Superior temporal gyrus (tissue), 1 donor: ENCODE measurements around the gene TAF10.
A peak's percentile ranks its signal among the peaks of the same experiment; 100 is the strongest.

Experiments
- DNase-seq: peaks from one replicate; pipeline ENCODE4 v3.0.0-alpha.2; 2016; ENCODE audit errors: extremely low spot score

The TAF10 gene

DNA sequence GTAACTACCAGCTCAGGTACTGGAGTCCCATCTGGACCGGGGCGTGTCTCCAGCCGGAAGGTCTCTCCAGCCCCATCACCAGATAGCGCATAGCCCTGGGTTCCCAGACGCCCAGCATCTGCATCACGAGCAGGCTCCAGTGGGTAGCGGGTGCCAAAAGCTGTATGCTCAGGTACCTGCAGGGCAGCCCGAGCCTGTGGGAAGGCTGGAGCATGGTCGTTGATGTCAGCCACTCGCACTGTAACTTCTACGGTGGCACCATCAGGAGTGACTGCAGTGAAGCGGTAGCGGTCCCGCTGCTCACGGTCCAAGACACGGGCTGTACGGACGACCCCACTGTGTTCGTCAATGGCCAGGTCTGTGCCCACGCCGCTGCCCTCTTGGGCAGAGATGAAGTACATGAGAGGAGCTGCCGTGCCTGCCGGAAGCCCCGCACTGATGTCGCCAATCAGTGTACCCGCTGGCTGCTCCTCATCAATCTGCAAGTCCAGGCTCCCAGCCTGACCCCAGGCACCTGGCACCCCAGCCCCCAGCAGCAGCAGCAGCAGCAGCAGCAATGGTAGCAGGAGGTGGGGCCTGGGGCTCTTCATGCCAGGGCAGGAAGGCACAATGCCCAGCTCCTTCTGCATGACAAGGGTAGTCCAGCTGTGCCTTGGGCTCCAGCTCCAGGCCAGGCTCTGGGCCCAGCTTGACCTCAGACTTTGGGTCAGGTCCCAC is 29.1 kb upstream of the TAF10 start:
- DNase-seq: peak; percentile 77

DNA sequence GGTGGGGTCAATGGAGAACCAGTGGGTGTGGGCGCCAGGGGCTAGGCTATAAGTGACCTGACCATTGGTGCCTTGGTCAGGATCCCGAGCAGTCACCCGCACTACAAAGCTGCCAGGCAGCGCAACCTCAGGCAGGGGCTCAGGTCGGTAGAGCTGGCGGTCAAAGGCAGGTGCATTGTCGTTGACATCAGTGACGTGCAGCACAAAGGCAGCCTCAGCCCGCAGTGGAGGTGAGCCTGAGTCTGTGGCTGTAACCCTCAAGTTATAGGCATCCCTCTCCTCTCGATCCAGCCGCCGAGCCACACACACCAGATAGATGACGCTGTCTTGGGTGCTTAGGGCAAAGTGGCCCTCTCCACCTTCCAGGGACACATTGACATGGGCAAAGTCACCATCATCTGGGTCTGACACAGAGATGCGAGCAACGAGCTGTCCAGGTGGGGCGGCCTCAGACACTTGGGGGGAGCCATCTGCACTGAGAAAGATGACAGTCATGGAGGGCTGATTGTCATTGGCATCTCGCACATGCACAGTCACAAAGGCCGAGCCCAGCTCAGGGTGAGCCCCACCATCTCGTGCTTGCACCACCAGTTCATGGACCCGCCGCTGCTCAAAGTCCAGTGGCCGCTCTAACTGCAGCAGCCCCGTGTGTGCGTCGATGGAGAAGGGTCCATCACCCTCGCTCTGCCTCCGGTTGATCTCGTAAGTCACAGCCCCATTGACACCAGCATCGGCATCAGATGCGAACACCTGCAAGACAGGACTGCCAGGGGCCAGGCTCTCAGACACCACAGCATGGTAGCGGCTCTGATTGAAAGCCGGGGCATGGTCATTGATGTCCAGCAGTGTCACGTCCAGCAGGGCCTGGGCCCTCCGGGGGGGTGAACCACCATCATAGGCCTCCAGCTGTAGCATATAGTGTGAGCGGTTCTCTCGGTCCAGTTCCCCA is 28.3 kb upstream of the TAF10 start:
- no peak for DNase-seq

DNA sequence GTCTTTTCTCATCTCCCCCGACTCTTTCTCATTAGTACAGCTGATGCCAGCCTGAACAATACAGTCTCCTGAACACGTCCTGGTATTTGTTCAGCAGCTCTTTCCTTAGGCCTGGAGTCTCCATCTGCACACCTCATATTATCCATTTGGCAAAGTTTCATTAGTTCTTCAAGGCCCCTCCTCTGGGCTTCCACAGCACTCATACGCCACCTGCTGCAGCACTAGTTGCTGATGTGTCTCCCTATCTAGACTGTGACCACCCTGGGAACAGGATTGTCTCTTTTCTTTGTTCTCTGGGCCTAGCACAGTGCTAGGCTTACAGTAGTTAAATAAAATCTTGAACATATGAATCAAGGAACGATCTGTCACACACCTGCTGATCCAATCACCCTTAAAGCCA is 26.4 kb upstream of the TAF10 start:
- DNase-seq: no peak

DNA sequence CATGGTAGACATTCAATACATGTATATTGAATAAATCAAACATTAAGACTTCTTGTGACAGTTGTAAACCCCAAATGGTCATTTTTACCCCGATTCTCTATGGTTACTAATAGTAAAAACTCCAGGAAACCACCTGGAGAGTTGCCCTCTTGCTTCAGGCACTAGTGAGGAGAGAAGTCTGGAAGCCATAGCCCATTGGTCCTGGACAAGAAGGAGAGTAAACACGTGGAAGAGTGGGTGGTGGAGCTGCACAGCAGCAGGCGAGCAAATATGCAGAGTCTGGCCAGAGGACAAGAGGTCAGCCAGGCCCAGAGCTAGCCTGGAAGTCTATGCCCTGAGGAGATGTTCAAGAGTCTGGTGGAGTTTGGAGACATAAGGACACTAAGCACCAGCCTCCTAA is 25.9 kb upstream of the TAF10 start:
- no peak for DNase-seq

DNA sequence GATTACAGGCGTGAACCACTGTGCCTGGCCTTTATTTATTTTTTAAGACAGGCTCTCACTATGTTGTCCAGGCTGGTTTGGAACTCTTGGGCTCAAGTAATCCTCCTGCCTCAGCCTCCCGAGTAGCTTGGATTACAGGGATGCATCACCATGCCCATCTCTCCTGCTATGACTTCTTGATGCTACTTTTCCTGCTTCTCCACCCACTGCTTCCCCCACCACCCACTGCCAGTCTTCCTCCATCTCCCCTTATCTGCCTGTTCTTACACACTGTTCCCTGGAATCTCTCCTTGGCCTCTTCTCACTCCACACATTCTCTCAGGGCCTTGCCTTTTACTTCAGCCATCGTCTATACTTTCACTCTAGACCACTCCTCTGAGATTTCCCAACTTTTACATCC is 24.5 kb upstream of the TAF10 start:
- no peak for DNase-seq

DNA sequence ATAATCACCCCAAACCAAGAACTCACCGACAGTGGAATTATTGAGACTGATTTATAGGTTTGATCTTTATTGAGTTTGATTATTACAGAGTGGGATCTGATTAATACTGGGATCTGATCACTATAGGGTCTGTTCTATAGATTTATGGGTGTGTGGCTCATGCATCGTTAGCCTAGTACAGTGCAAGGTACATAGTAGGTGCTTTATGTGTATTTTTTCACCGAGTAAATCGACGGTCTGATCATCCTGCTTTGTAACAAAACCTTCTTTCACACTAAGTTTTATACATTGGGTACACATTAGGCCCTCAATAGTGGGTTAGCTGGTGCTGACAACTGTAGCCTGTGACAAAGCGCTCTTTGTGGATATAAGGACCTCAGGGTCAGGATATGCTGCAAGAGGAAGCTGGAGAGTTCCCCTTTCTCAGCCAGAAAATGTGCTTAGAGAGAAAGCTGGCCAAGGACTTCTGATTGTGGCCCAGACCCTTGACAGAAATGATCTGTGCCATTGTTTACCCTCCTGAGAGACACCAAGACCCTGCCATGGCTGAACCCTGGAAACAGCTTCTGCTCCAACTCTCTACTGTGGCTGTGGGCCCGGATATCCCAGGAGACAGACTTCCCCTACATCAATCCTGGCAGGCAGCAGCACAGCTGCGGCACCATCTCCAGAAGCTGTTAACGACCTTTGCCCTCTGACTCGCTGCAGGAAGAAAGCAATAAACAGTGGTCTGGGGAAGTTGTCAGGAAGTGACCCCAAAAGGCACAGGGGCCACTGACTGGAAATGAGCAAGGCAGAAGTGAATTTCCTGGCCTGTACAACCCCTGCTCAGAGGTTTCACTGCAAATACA is 23.3 kb upstream of the TAF10 start:
- DNase-seq: peak; percentile 78

DNA sequence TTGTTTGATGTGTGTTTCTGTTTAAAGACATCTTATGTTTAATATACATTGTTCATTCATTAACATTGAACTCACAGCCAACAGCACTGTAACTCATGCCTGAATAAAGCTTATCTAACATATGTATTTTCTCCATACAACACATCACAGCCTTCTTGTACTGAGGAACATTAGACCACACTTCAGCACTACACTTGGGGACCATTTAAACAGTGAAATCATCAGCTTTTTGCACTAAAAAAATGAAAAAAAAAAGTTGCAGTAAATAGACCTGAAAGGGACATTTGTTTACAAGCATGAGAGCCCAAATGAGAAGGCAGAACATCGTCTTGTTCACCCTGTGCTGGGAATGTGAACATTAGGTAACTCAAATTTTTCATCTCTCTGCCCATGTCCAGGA is 22.5 kb upstream of the TAF10 start:
- DNase-seq: no peak

DNA sequence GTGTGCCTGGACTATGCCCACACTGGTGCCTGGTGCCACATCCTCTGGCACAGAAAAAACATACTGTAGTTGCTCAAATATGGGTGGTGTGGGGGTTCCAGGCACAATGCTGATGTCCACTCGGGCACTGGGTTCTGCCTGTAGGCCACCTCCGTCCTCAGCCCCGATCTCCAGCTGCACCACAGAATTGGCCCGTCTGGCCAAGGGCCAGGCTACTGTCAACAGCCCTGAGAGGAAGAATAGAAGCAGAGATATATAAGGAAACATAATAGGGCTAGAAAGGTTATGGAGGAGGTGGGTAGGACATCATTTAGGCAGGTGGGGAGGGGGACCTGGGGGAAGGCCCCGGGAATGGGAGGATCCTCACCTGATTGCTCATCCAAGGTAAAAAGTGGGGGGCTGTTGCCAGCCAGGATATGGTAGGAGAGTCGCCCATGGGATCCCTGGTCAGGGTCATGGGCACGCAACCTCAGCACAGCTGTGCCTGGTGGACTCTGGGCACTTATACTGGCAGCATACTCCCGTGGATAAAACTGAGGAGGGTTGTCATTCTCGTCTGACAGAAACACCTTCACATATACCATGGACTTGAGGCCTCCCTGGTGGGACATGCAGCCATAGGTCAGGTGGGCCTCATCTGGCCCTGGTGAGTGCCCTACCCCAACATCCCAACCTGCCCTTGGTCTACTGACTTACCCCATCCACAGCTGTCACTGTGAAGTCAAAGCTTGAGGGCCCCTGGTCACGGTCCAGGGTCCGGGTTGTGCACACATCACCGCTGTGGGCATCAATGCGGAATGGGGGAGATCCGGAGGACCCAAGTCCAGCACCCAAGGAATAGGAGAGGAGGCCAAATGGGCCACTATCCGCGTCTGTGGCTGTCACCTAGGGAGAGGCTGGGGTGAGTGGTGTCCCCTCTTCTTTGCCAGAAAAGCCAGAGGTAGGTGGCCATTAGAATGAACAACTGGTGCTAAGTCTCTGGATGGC is 21.7 kb upstream of the TAF10 start:
- DNase-seq: no peak

DNA sequence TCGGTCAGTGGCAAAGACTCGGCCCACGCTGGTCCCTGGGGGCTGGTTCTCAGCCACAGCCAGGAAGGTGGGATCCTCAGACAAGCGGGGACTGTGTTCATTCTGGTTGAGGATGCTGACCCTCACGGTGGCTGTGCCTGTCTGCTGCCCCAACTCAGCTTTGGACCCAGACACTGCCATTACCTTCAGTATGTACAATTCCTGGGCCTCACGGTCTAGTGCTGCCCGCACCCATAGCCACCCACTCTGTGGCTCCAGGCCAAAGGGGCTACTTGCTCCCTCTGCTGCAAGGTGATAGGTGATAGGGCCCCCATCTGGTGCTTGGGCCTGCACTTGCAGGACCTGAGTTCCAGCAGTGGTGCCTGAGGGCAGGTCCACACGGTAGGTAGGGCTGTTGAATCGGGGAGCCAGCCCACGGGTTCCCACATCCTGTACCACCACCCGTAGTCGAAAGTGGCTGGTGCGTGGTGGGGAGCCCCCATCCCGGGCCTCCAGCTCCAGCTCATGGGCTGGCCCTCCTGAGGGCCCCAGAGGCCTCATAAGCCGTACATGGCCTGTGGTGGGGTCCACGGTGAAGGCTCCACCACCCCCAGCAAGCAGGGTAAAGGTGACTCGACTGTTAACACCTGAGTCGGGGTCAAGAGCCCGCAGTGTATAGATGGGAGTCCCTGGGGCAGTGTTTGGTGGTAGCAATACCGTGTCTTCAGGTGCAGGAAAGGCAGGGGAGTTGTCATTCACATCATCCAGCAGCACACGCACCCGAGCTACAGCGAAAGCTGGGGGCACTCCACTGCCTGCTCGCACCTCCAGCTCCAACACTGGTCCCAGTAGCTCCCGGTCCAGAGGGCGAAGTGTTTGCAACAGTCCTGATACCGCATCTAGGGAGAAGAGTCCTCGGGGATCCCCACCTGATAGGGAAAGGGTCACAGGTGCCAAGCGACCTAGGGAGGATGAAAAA is 20.4 kb upstream of the TAF10 start:
- DNase-seq: no peak

DNA sequence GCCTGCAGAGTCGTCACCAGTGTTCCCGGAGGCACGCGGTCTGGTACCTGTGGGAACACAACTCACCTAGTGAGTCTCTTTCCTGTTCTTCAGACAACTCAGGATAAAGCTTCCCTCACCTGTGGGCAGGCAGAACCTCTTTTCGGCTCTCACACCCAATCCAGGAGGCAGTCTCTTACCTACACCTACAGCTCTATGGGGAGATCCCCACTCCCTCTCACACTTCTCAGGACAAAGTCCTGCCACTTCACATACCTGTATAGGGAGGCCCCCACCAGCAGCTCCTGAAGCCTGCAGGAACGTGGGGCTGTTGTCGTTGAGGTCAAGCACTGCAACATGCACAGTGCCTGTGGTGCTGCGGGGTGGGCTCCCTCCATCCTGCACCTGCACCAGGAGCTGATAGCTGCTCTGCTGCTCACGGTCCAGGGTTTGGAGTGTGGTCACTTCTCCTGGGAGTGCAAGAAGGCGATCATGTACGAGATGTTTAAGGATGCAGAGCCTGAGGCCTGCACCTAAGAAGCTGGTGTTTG is 19.4 kb upstream of the TAF10 start:
- no peak for DNase-seq

DNA sequence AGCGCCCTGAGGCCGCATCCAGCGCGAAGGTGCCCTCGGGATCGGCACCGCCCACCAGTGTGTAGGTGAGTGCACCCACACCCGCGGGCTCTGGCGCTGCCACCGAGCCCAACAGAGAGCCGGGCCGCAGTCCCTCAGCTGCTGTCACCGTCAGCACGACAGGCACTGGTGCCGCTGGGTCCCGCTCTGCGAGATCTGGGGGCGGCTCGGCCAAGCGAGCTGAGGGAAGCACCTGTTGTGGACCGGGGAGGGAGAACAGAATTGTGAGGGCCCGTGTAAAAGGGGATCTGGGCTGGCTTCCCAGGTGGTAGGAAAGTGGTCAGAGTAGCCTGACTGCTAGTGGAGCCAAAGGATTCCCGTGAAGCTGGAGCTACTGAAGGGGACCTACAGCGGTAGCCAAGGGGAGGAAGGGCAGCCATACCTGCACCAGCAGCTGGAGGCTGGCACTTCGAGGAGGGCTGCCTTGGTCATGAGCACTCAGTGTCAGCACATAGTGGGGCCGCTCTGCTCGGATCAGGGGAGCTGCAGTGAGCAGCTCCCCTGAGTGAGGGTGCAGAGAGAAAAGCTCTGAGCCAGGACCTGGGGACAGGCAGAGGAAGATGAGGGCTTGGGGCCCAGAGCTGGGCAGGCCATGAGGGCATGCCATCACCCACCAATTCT is 18.7 kb upstream of the TAF10 start:
- DNase-seq: no peak

DNA sequence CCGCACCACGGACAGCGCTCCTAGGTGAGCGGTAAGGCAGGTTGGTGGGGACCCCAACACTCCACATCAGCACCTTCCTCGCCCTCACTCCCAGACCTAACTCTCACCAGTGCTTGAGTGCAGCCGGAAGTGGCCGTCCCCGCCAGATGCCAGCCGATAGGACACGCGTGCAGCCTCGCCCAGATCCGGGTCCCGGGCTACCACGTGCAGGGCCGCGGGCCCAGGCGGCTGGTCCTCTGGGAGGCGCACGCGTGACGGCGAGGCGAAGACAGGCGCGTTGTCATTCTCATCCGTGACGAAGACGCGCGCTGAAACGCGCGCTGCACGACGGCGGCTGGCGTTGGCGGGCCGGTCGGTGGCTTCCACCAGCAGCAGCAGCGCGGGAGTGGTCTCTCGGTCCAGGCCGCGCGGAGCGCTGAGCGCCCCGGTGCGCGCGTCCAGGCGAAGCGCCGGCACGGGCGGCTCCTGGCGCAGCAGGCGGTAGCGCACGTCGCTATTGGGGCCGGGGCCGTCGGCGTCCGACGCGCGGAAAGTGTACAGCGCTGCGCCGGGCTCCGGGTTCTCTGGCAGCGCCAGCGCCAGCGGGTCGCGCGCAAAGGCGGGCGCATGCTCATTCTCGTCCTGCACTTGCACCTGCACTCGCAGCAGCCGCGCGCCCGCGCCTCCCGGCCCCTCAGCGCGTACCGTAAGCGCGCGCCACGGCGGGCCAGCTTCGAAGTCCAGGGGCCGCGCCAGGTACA is 18.0 kb upstream of the TAF10 start:
- no peak for DNase-seq

DNA sequence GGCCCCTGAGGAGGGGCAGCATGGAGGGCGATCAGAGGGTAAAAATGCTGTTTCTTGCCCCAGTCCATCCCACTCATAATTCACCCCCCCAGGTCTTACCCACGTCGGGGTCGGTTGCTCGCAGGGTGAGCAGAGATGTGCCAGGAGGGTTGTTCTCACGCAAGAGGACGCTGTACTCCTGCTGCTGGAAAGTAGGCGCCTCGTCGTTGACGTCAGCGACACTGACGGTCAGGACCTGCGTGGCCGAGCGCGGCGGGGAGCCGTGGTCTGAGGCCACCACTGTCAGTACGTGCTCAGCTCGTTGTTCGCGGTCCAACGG is 17.5 kb upstream of the TAF10 start:
- DNase-seq: no peak

DNA sequence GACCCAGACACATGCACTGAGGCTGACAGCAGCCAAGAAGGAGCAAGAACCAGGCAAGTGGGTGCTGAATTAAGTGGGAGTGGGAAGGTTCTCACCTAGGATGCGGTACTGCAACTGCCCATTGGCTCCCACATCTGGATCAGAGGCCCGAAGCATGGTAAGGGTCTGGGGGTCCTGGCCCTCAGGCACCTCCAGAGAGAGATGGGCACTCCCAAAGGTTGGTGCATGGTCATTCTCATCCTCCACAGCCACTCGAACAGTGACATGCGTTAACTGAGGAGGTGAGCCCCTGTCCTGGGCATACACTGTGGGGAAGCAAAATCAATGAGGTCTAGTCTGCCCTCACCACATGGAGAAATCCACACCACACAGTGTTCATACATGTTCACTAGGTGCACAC is 16.5 kb upstream of the TAF10 start:
- no peak for DNase-seq

DNA sequence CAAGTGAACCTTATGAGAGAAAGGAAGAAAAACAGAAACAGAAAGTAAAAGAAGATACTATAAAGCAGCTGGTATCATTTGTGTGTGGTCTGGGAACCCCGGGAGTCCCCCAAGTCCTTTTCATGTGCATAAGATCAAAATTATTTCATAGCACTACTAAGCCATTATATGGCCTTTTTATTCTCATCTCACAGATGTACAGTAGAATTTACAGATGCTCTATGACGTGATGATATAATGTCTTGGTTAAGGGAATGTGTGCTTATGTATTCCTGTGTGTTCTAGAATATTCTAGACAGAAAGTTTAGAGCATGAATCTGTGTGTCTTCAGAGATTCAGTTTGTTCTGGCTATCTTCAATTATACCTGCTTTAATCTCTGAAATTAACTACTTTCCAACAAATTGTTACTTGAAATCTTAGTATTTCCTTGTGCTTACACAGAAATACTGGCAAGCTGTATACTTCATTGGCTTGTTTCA is 15.8 kb upstream of the TAF10 start:
- no peak for DNase-seq

DNA sequence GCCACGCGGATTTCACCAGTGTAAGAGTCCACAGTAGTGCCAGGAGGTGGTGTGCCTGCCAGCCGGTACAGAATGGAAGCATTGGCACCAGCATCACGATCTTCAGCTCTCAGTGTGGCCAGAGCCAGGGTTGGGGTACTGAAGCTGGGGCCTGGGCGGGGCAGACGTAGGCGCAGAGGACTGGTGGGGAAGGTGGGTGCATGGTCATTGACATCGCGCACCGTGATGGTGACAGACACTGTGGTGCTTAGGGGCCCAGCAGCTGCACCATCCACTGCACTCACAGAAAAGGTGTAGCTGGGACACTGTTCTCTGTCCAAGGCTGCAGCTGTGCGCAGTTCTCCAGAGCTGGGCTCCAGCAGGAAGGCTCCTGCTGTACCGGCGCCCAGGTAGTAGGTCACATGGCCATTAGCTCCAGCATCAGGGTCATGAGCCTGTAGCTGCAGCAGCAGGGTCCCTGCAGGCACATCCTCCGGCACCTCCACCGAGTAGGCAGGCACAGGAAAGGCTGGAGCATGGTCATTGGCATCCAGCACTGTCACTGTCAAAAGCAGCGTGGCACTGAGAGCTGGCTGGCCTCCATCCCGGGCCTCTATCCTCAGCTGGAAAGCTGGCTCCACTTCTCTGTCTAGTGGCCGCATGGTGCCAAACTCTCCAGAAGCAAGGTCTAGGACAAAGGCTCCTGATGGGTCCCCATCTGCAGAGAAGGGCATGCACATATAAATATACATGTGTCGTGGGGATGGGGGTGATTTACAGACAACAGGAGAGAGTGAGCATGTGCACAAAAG is 15.2 kb upstream of the TAF10 start:
- DNase-seq: peak; percentile 59

DNA sequence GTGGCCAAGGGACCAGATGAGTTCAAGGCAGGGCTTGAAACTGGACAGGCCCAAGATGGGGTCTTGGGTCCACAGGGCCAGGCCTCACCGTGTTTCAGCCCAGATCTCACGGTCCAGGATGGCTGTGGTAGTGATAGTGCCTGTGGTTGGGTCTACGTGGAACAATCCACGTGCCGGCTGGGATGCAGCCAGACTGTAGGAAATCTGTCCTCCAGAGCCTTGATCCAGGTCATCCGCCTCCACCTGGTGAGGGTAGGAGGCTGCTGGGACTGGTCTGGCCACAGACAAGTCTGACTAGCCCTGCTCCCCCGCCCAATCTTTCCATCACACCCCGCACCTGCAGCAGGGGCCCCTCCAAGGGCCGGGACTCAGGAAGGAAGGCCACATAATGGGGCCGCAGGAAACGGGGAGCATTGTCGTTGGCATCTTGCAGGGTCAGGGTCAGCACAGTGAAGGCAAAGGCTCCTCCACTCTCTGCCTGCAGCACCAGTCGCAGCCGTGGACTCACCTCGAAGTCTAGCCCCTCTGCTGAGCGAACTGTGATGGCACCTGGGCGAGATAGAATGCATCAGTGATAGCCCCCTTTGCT is 13.9 kb upstream of the TAF10 start:
- no peak for DNase-seq
